Measurements from ENCODE around the gene RACGAP1.

GRCh38 chr12:50032854-50033581 is 7.7 kb upstream of the RACGAP1 start:
- TF ChIP-seq POLR2AphosphoS5 (IDR thresholded peaks at IDR 0.05) (no peak), CTCF (IDR thresholded peaks at IDR 0.05; ENCODE audit: poor library complexity, severe bottlenecking) (no peak), EP300 (conservative IDR thresholded peaks at IDR 0.05; ENCODE audit: poor library complexity, severe bottlenecking) (no peak)

Data from neural cell (in vitro differentiated cells).